ENCODE measurements around the gene RPTOR.

Gene RPTOR

GRCh38 chr17:80640366-80641084, 95.9 kb downstream of the RPTOR start:
- DNase-seq (ENCODE audit: low read depth in 3 of 3) = no peak

- DNase-seq (ENCODE audit: low read depth in 3 of 3) = no peak
Observed at GRCh38 chr17:80643326-80644099, 98.9 kb downstream of the RPTOR start.

GRCh38 chr17:80644536-80644935, 99.9 kb downstream of the RPTOR start:
- DNase-seq (ENCODE audit: low read depth in 3 of 3) = no peak

- no peak for DNase-seq (ENCODE audit: low read depth in 3 of 3)
Observed at GRCh38 chr17:80645706-80646325, 101.2 kb downstream of the RPTOR start.

- DNase-seq (ENCODE audit: low read depth in 3 of 3) = no peak
Observed at GRCh38 chr17:80646328-80646727, 101.7 kb downstream of the RPTOR start.

- peak in 1 of 3 donors; percentile 13 for DNase-seq (ENCODE audit: low read depth in 3 of 3)
Observed at GRCh38 chr17:80647746-80648145, 103.1 kb downstream of the RPTOR start.

GRCh38 chr17:80649200-80649644, 104.6 kb downstream of the RPTOR start:
- DNase-seq (ENCODE audit: low read depth in 3 of 3) = peak in 1 of 3 donors; percentile 15

GRCh38 chr17:80649672-80650330, 105.2 kb downstream of the RPTOR start:
- peak; percentile 71 to 83 (median 82) for DNase-seq (ENCODE audit: low read depth in 3 of 3)

GRCh38 chr17:80650331-80650672, 105.7 kb downstream of the RPTOR start:
- DNase-seq (ENCODE audit: low read depth in 3 of 3) = no peak

- no peak for DNase-seq (ENCODE audit: low read depth in 3 of 3)
Observed at GRCh38 chr17:80650751-80651518, 106.3 kb downstream of the RPTOR start.

GRCh38 chr17:80652756-80653330, 108.2 kb downstream of the RPTOR start:
- DNase-seq (ENCODE audit: low read depth in 3 of 3) = no peak

GRCh38 chr17:80653856-80654255, 109.2 kb downstream of the RPTOR start:
- DNase-seq (ENCODE audit: low read depth in 3 of 3) = no peak

- no peak for DNase-seq (ENCODE audit: low read depth in 3 of 3)
Observed at GRCh38 chr17:80655608-80656007, 111.0 kb downstream of the RPTOR start.

GRCh38 chr17:80656590-80656989, 112.0 kb downstream of the RPTOR start:
- DNase-seq (ENCODE audit: low read depth in 3 of 3) = no peak

GRCh38 chr17:80657561-80657960, 112.9 kb downstream of the RPTOR start:
- DNase-seq (ENCODE audit: low read depth in 3 of 3) = no peak

- DNase-seq (ENCODE audit: low read depth in 3 of 3) = no peak
Observed at GRCh38 chr17:80658821-80659220, 114.2 kb downstream of the RPTOR start.

- DNase-seq (ENCODE audit: low read depth in 3 of 3) = no peak
Observed at GRCh38 chr17:80659651-80660050, 115.0 kb downstream of the RPTOR start.

- DNase-seq (ENCODE audit: low read depth in 3 of 3) = no peak
Observed at GRCh38 chr17:80660527-80661198, 116.0 kb downstream of the RPTOR start.

- DNase-seq (ENCODE audit: low read depth in 3 of 3) = no peak
Observed at GRCh38 chr17:80662557-80662956, 117.9 kb downstream of the RPTOR start.

GRCh38 chr17:80663781-80664206, 119.2 kb downstream of the RPTOR start:
- peak in 1 of 3 donors; percentile 40 for DNase-seq (ENCODE audit: low read depth in 3 of 3)
